Activated CD4-positive, alpha-beta T cell treated with anti-CD3 and anti-CD28 coated beads, Interleukin-2, amount 10 ng/mL, durations not matched to agents 7 days and 5 days (primary cell): ENCODE measurements around the gene PLEKHB1. TPM values are rescaled to one million over a fixed set of nuclear protein-coding genes. Genes with fewer than 3 reads are reported as not detected.

ENCODE experiments used
- total RNA-seq, 2 experiments: library from RNA; stranded (reverse); gene quantifications; one replicate each; pipeline ENCODE4 v1.2.3, GENCODE V29; 2021

PLEKHB1 gene
- total RNA-seq, 2 experiments from 2014 or later = 12.6 to 13.6 TPM

Other genes starting within 250 kb of the PLEKHB1 start
- 10 to 100 TPM; 28.9 to 31.2 TPM for gene FAM168A, start 48.5 kb upstream of the PLEKHB1 start, total RNA-seq
- 10 to 100 TPM; 82.1 to 83.8 TPM for gene RAB6A, start 114.5 kb downstream of the PLEKHB1 start, total RNA-seq
- gene MRPL48, start 141.3 kb downstream of the PLEKHB1 start, total RNA-seq = 10 to 100 TPM; 50.5 to 50.9 TPM
- gene COA4, start 230.3 kb downstream of the PLEKHB1 start, total RNA-seq = 10 to 100 TPM; 54.4 to 60.6 TPM
- gene PAAF1, start 230.4 kb downstream of the PLEKHB1 start, total RNA-seq = 10 to 100 TPM; 17.0 to 17.2 TPM